Left ventricle myocardium inferior (tissue), 1 donor: ENCODE results near the gene ENAH. TPM values are rescaled to one million over a fixed set of nuclear protein-coding genes. Genes with fewer than 3 reads are reported as not detected.
"Not testable (repeated sequence)": the region's sequence is repeated elsewhere in the genome, so short reads cannot be mapped to it uniquely, and the experiment has no call there.

Experiments
- DNase-seq: peaks from one replicate; pipeline ENCODE4 v3.0.0-alpha.2; 2020
- H3K27ac ChIP-seq: fragments of 200-600 bp; replicated peaks from 2 replicates; pipeline ENCODE4 v1.8.0; 2021
- H3K27me3 ChIP-seq: fragments of 200-600 bp; 2 replicates; pipeline ENCODE4 v1.8.0; 2021; ENCODE audit warnings: low read depth
- H3K36me3 ChIP-seq: fragments of 200-600 bp; 2 replicates; pipeline ENCODE4 v1.8.0; 2021
- H3K4me1 ChIP-seq: fragments of 200-600 bp; 2 replicates; pipeline ENCODE4 v1.8.0; 2021
- H3K4me3 ChIP-seq: fragments of 200-600 bp; 2 replicates; pipeline ENCODE4 v1.8.0; 2021; ENCODE audit warnings: mild to moderate bottlenecking, moderate library complexity
- H3K9me3 ChIP-seq: fragments of 200-600 bp; replicated peaks from 2 replicates; pipeline ENCODE4 v1.8.0; 2021
- CTCF ChIP-seq: fragments of 200-600 bp; IDR thresholded peaks from 2 replicates; pipeline ENCODE4 v1.8.0; 2021; ENCODE audit warnings: antibody characterized with exemption, mild to moderate bottlenecking, borderline replicate concordance
- intact Hi-C: fragments of 100-400 bp; cut with micrococcal nuclease; formaldehyde crosslinking; loops from one replicate; pipeline ENCODE4 v1.11.0; 2022
- total RNA-seq: library from RNA; stranded (reverse); fragmentation: NEBNext Ultra II Directional; extraction: Animal tissue kit (Norgen Biotek cat#: 25700); gene quantifications from one replicate; pipeline ENCODE4 v1.2.1, GENCODE V29; 2021
- donor health status: DM: no; HTN: yes; CAD: no; lungs with severe emphysema.

The ENAH gene
- total RNA-seq, 1 donor from 2014 or later, result 78.6 TPM

- H3K27ac ChIP-seq, result no peak overlapping the region
Measured at GRCh38 chr1:225517697-225518096, 135.2 kb downstream of the ENAH start.

GRCh38 chr1:225517221-225517620 lies 135.7 kb downstream of the ENAH start:
- no peak overlapping the region for H3K27ac ChIP-seq
- no peaks in the 10 kb centered on the region for H3K4me1 ChIP-seq
- no peak overlapping the region for H3K4me3 ChIP-seq
- TF ChIP-seq CTCF, result no peak
- H3K27me3 ChIP-seq, result no peaks in the 10 kb centered on the region
- peaks cover 34% of the 10 kb centered on the region for H3K36me3 ChIP-seq
- DNase-seq, result no peak
- no peaks in the 10 kb centered on the region for H3K9me3 ChIP-seq
- intact Hi-C loops, result no loop called here

More at GRCh38 chr1:225517697-225518096, 135.2 kb downstream of the ENAH start:
- no peak for TF ChIP-seq CTCF
- no peak for DNase-seq
- Histone ChIP-seq H3K36me3 (peaks cover 29% of the 10 kb centered on the region), H3K9me3 (no peaks in the 10 kb centered on the region), H3K27me3 (no peaks in the 10 kb centered on the region), H3K4me3 (no peak overlapping the region), H3K4me1 (no peaks in the 10 kb centered on the region)
- intact Hi-C loops, result no loop called here

GRCh38 chr1:225514671-225515081 lies 138.2 kb downstream of the ENAH start:
- Histone ChIP-seq H3K4me1 (peaks cover under 1% of the 10 kb centered on the region), H3K27me3 (no peaks in the 10 kb centered on the region), H3K4me3 (no peak overlapping the region), H3K27ac (no peak overlapping the region), H3K9me3 (no peaks in the 10 kb centered on the region), H3K36me3 (peaks cover 42% of the 10 kb centered on the region)
- no peak for TF ChIP-seq CTCF
- intact Hi-C loops, result no loop called here
- DNase-seq, result no peak

- H3K27me3 ChIP-seq, H3K4me3 ChIP-seq, intact Hi-C loops, DNase-seq, H3K9me3 ChIP-seq, H3K27ac ChIP-seq: not testable (repeated sequence)
- Histone ChIP-seq H3K36me3 (peaks cover 42% of the 10 kb centered on the region), H3K4me1 (peaks cover 12% of the 10 kb centered on the region)
Measured at GRCh38 chr1:225513576-225513975, 139.3 kb downstream of the ENAH start.

- H3K4me1 ChIP-seq, result peaks cover 26% of the 10 kb centered on the region
- no peaks in the 10 kb centered on the region for H3K27me3 ChIP-seq
- H3K9me3 ChIP-seq, result no peaks in the 10 kb centered on the region
- intact Hi-C loops, result no loop called here
- peaks cover 36% of the 10 kb centered on the region for H3K36me3 ChIP-seq
- no peak overlapping the region for H3K27ac ChIP-seq
- no peak for DNase-seq
- no peak overlapping the region for H3K4me3 ChIP-seq
- TF ChIP-seq CTCF, result no peak
Measured at GRCh38 chr1:225511828-225512381, 141.0 kb downstream of the ENAH start.

GRCh38 chr1:225510740-225511139 lies 142.2 kb downstream of the ENAH start:
- H3K4me3 ChIP-seq, DNase-seq, intact Hi-C loops, H3K27me3 ChIP-seq, H3K27ac ChIP-seq, H3K9me3 ChIP-seq: not testable (repeated sequence)
- Histone ChIP-seq H3K4me1 (peaks cover 34% of the 10 kb centered on the region), H3K36me3 (peaks cover 31% of the 10 kb centered on the region)
